IMR-90 (cell line): ENCODE results near the gene PRAMEF11. TPM values are rescaled to one million over a fixed set of nuclear protein-coding genes. Genes with fewer than 3 reads are reported as not detected.

Source experiments
- ATAC-seq: fragments of 200-7000 bp; cut with Tn5 transposase; 2 replicates; pipeline ENCODE4 v1.9.1; 2020; ENCODE audit warnings: low read depth, mild to moderate bottlenecking, moderate library complexity
- BruUV-seq: library from RNA; stranded (reverse); fragments of 400-500 nt; replicated peaks from 2 replicates; lab custom pipeline; 2021; lab: Mats Ljungman, UMichigan
- CTCF ChIA-PET: fragments of 300-600 bp; formaldehyde crosslinking; extraction: SDS; loops from one replicate; lab custom pipeline; 2021; ENCODE audit warnings: antibody characterized with exemption; lab: Yijun Ruan, JAX
- POLR2A ChIA-PET: fragments of 300-600 bp; sonication (Branson Sonifier 250); formaldehyde crosslinking; loops from one replicate; lab custom pipeline; 2022; ENCODE audit warnings: antibody characterized with exemption; ENCODE audit not compliant: unreplicated experiment; lab: Charles Lee
- DNase-seq: peaks from one replicate; pipeline ENCODE4 v3.0.0; 2013
- H2AFZ ChIP-seq: replicated peaks from 2 replicates; pipeline ENCODE3; 2013; ENCODE audit warnings: low read length, mild to moderate bottlenecking; ENCODE audit not compliant: poor library complexity
- H2AK5ac ChIP-seq: 2 replicates; pipeline ENCODE4 v1.6.1; 2013; ENCODE audit warnings: low read depth, low read length, inconsistent platforms
- H2AK9ac ChIP-seq: replicated peaks from 2 replicates; pipeline ENCODE3; 2013; ENCODE audit warnings: mild to moderate bottlenecking, low read depth, low read length, moderate library complexity; ENCODE audit not compliant: poor library complexity
- H2BK120ac ChIP-seq: 2 replicates; pipeline ENCODE4 v1.6.1; 2013; ENCODE audit warnings: low read depth, low read length, inconsistent platforms
- H2BK15ac ChIP-seq: 3 replicates; pipeline ENCODE4 v1.6.1; 2013; ENCODE audit warnings: low read depth, low read length, inconsistent platforms
- H2BK20ac ChIP-seq: 2 replicates; pipeline ENCODE4 v1.6.1; 2013; ENCODE audit warnings: low read depth, mild to moderate bottlenecking, inconsistent platforms, low read length, moderate library complexity
- H2BK5ac ChIP-seq: 2 replicates; pipeline ENCODE4 v1.6.1; 2013; ENCODE audit warnings: mild to moderate bottlenecking, low read depth, low read length, inconsistent platforms; ENCODE audit not compliant: poor library complexity, severe bottlenecking
- H3K14ac ChIP-seq: replicated peaks from 2 replicates; pipeline ENCODE4 v1.6.1; 2013; ENCODE audit warnings: low read depth, low read length, inconsistent platforms
- H3K18ac ChIP-seq: 2 replicates; pipeline ENCODE4 v1.6.1; 2013; ENCODE audit warnings: low read depth, low read length, control low read depth
- H3K23ac ChIP-seq: 2 replicates; pipeline ENCODE4 v1.6.1; 2013; ENCODE audit warnings: low read depth, low read length, inconsistent platforms
- H3K27ac ChIP-seq: 2 replicates; pipeline ENCODE4 v1.5.1; 2013; ENCODE audit warnings: mild to moderate bottlenecking, control low read depth, low read length; ENCODE audit not compliant: insufficient read depth
- H3K27me3 ChIP-seq: 2 replicates; pipeline ENCODE4 v1.6.1; 2013; ENCODE audit warnings: low read length; ENCODE audit not compliant: control insufficient read depth, insufficient read depth
- H3K36me3 ChIP-seq: 2 replicates; pipeline ENCODE4 v1.6.1; 2013; ENCODE audit warnings: low read length, mixed read lengths; ENCODE audit not compliant: control insufficient read depth, insufficient read depth
- H3K4ac ChIP-seq: 2 replicates; pipeline ENCODE4 v1.6.1; 2013; ENCODE audit warnings: low read depth, low read length, inconsistent platforms
- H3K4me1 ChIP-seq: 2 replicates; pipeline ENCODE4 v1.6.1; 2013; ENCODE audit warnings: low read length, mixed read lengths; ENCODE audit not compliant: control insufficient read depth, insufficient read depth
- H3K4me2 ChIP-seq: 2 replicates; pipeline ENCODE4 v1.6.1; 2013; ENCODE audit warnings: low read depth, mild to moderate bottlenecking, control low read depth, low read length, moderate library complexity
- H3K4me3 ChIP-seq: 2 replicates; pipeline ENCODE4 v1.5.1; 2013; ENCODE audit warnings: low read depth, mild to moderate bottlenecking, control low read depth, low read length, moderate library complexity; ENCODE audit not compliant: insufficient read depth
- H3K56ac ChIP-seq: 2 replicates; pipeline ENCODE4 v1.6.1; 2013; ENCODE audit warnings: low read length, inconsistent platforms; ENCODE audit not compliant: insufficient read depth; ENCODE audit errors: extremely low read depth
- H3K79me1 ChIP-seq, 2 experiments: 2 replicates each; pipeline ENCODE4 v1.6.1; 2013; ENCODE audit warnings: low read length in 2 of 2, inconsistent platforms in 1 of 2, low read depth in 1 of 2
- H3K9ac ChIP-seq: 2 replicates; pipeline ENCODE4 v1.6.1; 2013; ENCODE audit warnings: low read depth, low read length, control low read depth
- H3K9me1 ChIP-seq: 2 replicates; pipeline ENCODE4 v1.6.1; 2013; ENCODE audit warnings: low read length, inconsistent platforms; ENCODE audit not compliant: insufficient read depth
- H3K9me3 ChIP-seq: 2 replicates; pipeline ENCODE4 v1.6.1; 2013; ENCODE audit warnings: low read length; ENCODE audit not compliant: control insufficient read depth, insufficient read depth
- H4K20me1 ChIP-seq: 2 replicates; pipeline ENCODE4 v1.6.1; 2013; ENCODE audit warnings: low read length, inconsistent platforms; ENCODE audit not compliant: insufficient read depth
- H4K5ac ChIP-seq: 2 replicates; pipeline ENCODE4 v1.6.1; 2013; ENCODE audit warnings: mild to moderate bottlenecking, low read depth, low read length, control low read depth
- H4K8ac ChIP-seq, 2 experiments: 2 replicates each; pipeline ENCODE4 v1.6.1; 2013; ENCODE audit warnings: low read depth in 2 of 2, low read length in 2 of 2, control low read depth in 1 of 2, inconsistent platforms in 1 of 2
- H4K91ac ChIP-seq: 2 replicates; pipeline ENCODE4 v1.6.1; 2013; ENCODE audit warnings: low read depth, low read length, inconsistent platforms; ENCODE audit not compliant: insufficient read depth
- BHLHE40 ChIP-seq: fragments of 150-350 bp; IDR thresholded peaks from 2 replicates; pipeline ENCODE4 v1.6.1; 2016; ENCODE audit warnings: mild to moderate bottlenecking, low read depth, low read length
- CEBPB ChIP-seq: IDR thresholded peaks from 2 replicates; pipeline ENCODE4 v1.6.1; 2012; ENCODE audit warnings: low read depth, low read length, improper control_type of control experiment
- CHD1 ChIP-seq: IDR thresholded peaks from 2 replicates; pipeline ENCODE4 v1.6.1; 2012; ENCODE audit warnings: low read depth, low read length, improper control_type of control experiment
- FOS ChIP-seq: fragments of 150-350 bp; IDR thresholded peaks from 2 replicates; pipeline ENCODE4 v1.6.1; 2016; ENCODE audit warnings: low read depth, low read length
- MAFK ChIP-seq: IDR thresholded peaks from 2 replicates; pipeline ENCODE4 v1.6.1; 2012; ENCODE audit warnings: low read depth, low read length, improper control_type of control experiment
- MAZ ChIP-seq: IDR thresholded peaks from 2 replicates; pipeline ENCODE4 v1.6.1; 2012; ENCODE audit warnings: low read depth, mild to moderate bottlenecking, low read length, improper control_type of control experiment, moderate library complexity, borderline replicate concordance
- MXI1 ChIP-seq: IDR thresholded peaks from 2 replicates; pipeline ENCODE4 v1.6.1; 2012; ENCODE audit warnings: low read depth, mild to moderate bottlenecking, low read length, moderate library complexity, borderline replicate concordance
- NFE2L2 ChIP-seq: fragments of 150-350 bp; IDR thresholded peaks from 2 replicates; pipeline ENCODE4 v1.6.1; 2016; ENCODE audit warnings: low read depth, mild to moderate bottlenecking, low read length
- POLR2A ChIP-seq: IDR thresholded peaks from 2 replicates; pipeline ENCODE4 v1.6.1; 2012; ENCODE audit warnings: mild to moderate bottlenecking, low read depth, low read length
- RAD21 ChIP-seq: IDR thresholded peaks from 2 replicates; pipeline ENCODE4 v1.6.1; 2012; ENCODE audit warnings: low read length, improper control_type of control experiment
- RCOR1 ChIP-seq: IDR thresholded peaks from 2 replicates; pipeline ENCODE4 v1.6.1; 2012; ENCODE audit warnings: mild to moderate bottlenecking, low read length, improper control_type of control experiment; ENCODE audit not compliant: insufficient replicate concordance
- RFX5 ChIP-seq: IDR thresholded peaks from 2 replicates; pipeline ENCODE4 v1.8.0; 2012; ENCODE audit warnings: low read depth, mild to moderate bottlenecking, low read length, moderate library complexity
- SMC3 ChIP-seq: fragments of 150-350 bp; IDR thresholded peaks from 2 replicates; pipeline ENCODE4 v1.6.1; 2016; ENCODE audit warnings: low read depth, mild to moderate bottlenecking, antibody characterized with exemption, low read length, moderate library complexity
- WGBS, 2 experiments: methylation state at CpG; one replicate each; pipeline versions ENCODE4 v1.1.5 to v1.1.7; 2013; ENCODE audit warnings: missing lambda C conversion rate in 2 of 2; ENCODE audit not compliant: insufficient read length in 1 of 2; ENCODE audit errors: extremely low coverage in 2 of 2; 5-methylcytosine and 5-hydroxymethylcytosine counted together
- dilution Hi-C: fragments of 300-500 bp; cut with HindIII; formaldehyde crosslinking; loops from one replicate; pipeline ENCODE4 v1.14.3; 2018; ENCODE audit warnings: low sequenced_read_pairs; ENCODE audit not compliant: unreplicated experiment
- in situ Hi-C: fragments of 300-500 bp; cut with MboI; formaldehyde crosslinking; loops from 3 replicates; pipeline ENCODE4 v1.14.3; 2019; ENCODE audit warnings: low sequenced_read_pairs, inconsistent platforms, mixed read lengths
- intact Hi-C: fragments of 100-400 bp; cut with micrococcal nuclease; formaldehyde crosslinking; loops from 2 replicates; pipeline ENCODE4 v1.10.0; 2022
- polyA plus RNA-seq, 3 experiments: library from polyadenylated mRNA; depleted of rRNA; stranded (reverse); fragments of >200 nt; gene quantifications; 2 replicates each; pipeline ENCODE4 v1.2.3, GENCODE V29; 2012; ENCODE audit warnings: low replicate concordance in 1 of 3
- total RNA-seq: library from RNA; depleted of rRNA; stranded (reverse); fragments of >200 nt; gene quantifications from 2 replicates; pipeline ENCODE4 v1.2.3, GENCODE V29; 2012
- TF ChIP-seq, protein P1 (sequence below): conservative IDR thresholded peaks from 2 replicates; pipeline ENCODE4 v1.5.1; 2012; ENCODE audit warnings: mild to moderate bottlenecking, low read depth, low read length, improper control_type of control experiment
- TF ChIP-seq, protein P2 (sequence below): fragments of 150-350 bp; IDR thresholded peaks from 2 replicates; pipeline ENCODE4 v1.6.1; 2016; ENCODE audit warnings: low read depth, mild to moderate bottlenecking, low read length, moderate library complexity, borderline replicate concordance
- TF ChIP-seq, protein P3 (sequence below): fragments of 150-350 bp; IDR thresholded peaks from 2 replicates; pipeline ENCODE4 v1.6.1; 2017; ENCODE audit warnings: mild to moderate bottlenecking, antibody characterized with exemption, low read length, low read depth

PRAMEF11 gene
- total and polyA plus RNA-seq, 2 of the 4 experiments (the other 2 are of a cell fraction), result not detected

DNA sequence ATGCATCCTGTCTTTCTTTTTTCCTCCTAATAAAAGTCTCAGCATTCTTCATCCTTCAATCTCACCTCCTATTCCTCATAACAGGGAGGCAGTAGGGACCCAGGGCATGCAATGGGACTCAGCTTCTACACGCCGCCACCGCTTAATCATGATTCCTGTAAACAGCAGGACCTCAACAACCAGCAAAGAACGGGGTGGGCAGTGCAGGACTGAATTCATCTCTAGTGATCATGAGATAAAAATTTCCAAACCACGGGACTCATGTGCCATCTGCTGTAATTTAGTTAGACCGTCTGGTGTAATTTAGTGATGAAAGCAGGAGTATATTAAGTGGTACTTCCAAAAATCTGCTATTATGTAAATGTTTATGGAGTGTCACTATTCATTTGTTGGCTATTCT lies 52.3 kb downstream of the PRAMEF11 start:
- Histone ChIP-seq H3K56ac (no peak overlapping the region), H4K5ac (no peak overlapping the region), H3K36me3 (no peaks in the 10 kb centered on the region), H3K23ac (no peak overlapping the region), H2BK5ac (no peak overlapping the region), H3K4me2 (no peak overlapping the region), H2AK5ac (no peak overlapping the region), H3K4me1 (no peaks in the 10 kb centered on the region), H3K79me1 (no peaks in the 10 kb centered on the region), H4K20me1 (no peaks in the 10 kb centered on the region), H2BK120ac (no peak overlapping the region), H2AK9ac (no peak overlapping the region), H3K4me3 (no peak overlapping the region), H3K9ac (no peak overlapping the region), H3K4ac (no peak overlapping the region), H2BK20ac (no peak overlapping the region), H2BK15ac (no peak overlapping the region), H3K9me1 (no peaks in the 10 kb centered on the region), H3K9me3 (peaks cover 24% of the 10 kb centered on the region), H3K18ac (no peak overlapping the region), H3K27ac (no peak overlapping the region), H2AFZ (no peak overlapping the region), H3K27me3 (no peaks in the 10 kb centered on the region), H4K91ac (no peak overlapping the region), H3K14ac (no peak overlapping the region), H4K8ac (no peak overlapping the region)
- no TSS peak for BruUV-seq
- DNase-seq (no peak), ATAC-seq (no peak)
- ChIA-PET POLR2A (no interaction called here), CTCF (no interaction called here)
- in situ Hi-C loops (no loop called here), dilution Hi-C loops (no loop called here), intact Hi-C loops (no loop called here)
- WGBS, 2 experiments, result 68% methylated on average over 3 of the region's 6 CpGs; no CpG with 5 or more reads in 1 of the 2 experiments
- no peak for TF ChIP-seq CEBPB
- TF ChIP-seq MAFK, result no peak
- TF ChIP-seq RAD21, result no peak
- TF ChIP-seq RFX5, result no peak
- no peak for TF ChIP-seq RCOR1
- TF ChIP-seq, protein P1, sequence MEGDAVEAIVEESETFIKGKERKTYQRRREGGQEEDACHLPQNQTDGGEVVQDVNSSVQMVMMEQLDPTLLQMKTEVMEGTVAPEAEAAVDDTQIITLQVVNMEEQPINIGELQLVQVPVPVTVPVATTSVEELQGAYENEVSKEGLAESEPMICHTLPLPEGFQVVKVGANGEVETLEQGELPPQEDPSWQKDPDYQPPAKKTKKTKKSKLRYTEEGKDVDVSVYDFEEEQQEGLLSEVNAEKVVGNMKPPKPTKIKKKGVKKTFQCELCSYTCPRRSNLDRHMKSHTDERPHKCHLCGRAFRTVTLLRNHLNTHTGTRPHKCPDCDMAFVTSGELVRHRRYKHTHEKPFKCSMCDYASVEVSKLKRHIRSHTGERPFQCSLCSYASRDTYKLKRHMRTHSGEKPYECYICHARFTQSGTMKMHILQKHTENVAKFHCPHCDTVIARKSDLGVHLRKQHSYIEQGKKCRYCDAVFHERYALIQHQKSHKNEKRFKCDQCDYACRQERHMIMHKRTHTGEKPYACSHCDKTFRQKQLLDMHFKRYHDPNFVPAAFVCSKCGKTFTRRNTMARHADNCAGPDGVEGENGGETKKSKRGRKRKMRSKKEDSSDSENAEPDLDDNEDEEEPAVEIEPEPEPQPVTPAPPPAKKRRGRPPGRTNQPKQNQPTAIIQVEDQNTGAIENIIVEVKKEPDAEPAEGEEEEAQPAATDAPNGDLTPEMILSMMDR, result no peak
- no peak for TF ChIP-seq POLR2A
- TF ChIP-seq FOS, result no peak
- no peak for TF ChIP-seq CHD1
- TF ChIP-seq, protein P2, sequence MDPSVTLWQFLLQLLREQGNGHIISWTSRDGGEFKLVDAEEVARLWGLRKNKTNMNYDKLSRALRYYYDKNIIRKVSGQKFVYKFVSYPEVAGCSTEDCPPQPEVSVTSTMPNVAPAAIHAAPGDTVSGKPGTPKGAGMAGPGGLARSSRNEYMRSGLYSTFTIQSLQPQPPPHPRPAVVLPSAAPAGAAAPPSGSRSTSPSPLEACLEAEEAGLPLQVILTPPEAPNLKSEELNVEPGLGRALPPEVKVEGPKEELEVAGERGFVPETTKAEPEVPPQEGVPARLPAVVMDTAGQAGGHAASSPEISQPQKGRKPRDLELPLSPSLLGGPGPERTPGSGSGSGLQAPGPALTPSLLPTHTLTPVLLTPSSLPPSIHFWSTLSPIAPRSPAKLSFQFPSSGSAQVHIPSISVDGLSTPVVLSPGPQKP, result no peak
- no peak for TF ChIP-seq MXI1
- no peak for TF ChIP-seq MAZ
- TF ChIP-seq BHLHE40, result no peak
- TF ChIP-seq, protein P3, sequence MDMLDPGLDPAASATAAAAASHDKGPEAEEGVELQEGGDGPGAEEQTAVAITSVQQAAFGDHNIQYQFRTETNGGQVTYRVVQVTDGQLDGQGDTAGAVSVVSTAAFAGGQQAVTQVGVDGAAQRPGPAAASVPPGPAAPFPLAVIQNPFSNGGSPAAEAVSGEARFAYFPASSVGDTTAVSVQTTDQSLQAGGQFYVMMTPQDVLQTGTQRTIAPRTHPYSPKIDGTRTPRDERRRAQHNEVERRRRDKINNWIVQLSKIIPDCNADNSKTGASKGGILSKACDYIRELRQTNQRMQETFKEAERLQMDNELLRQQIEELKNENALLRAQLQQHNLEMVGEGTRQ, result no peak
- TF ChIP-seq NFE2L2, result no peak
- TF ChIP-seq SMC3, result no peak
